Spleen (tissue), 7 donors: ENCODE measurements around the gene IDS.
"Not testable (repeated sequence)": the region's sequence is repeated elsewhere in the genome, so short reads cannot be mapped to it uniquely, and the experiment has no call there.

ENCODE experiments used
- POLR2A ChIP-seq, 3 donors: fragments of 450-650 bp; IDR thresholded peaks; one replicate each; pipeline ENCODE4 v1.5.1; 2017; ENCODE audit warnings: antibody characterized with exemption in 3 of 3, mild to moderate bottlenecking in 1 of 3
- TF ChIP-seq, protein P1 (sequence below), 11 experiments: fragments of 200-600 bp in 7 of 11; fragments of 450-650 bp in 4 of 11; sonication (generic) in 4 of 11; IDR thresholded peaks in 8 of 11; conservative IDR thresholded peaks in 3 of 11; 1 replicate in 7 of 11; 2 replicates in 4 of 11; pipeline versions ENCODE4 v1.4.0 to v1.8.0; 2016 to 2021; ENCODE audit warnings: antibody characterized with exemption in 11 of 11, inconsistent platforms in 4 of 11, mild to moderate bottlenecking in 1 of 11
- donor health status: DM: no; HTN: no; CAD: no; lungs with moderate emphysema.
- donor health status: DM: no; HTN: no; CAD: no.
- donor health status: DM: no; HTN: no; CAD: no.

DNA sequence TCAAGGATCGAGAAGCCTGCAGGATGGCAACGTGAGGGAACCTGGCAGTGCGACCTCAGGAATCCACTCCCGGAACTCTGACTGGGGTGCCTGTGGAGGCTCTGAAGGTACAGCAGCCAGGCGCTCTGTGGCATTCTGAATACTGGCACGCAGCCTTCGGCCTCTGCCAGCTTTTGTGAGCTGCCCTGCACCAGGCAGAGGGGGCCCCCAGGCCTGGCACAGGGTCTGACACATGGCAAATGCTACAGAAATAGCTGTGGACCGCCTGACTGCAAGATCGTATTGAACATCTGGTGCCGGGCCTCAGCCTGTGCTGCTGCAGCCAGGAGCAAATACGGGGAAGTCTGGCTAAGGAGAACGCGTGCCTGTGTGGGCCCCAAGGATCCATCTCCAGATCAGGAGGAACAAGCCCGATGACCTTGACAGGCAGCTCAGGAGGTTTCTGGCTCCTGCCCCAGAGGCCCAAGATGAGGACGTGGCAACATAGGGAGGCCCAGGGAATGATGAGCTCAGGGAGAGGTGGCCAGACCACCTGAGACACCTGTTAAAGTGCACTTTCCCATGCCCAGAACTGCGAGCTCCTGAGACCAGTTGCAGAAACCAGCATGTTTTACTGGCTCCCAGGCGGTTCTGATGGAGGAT lies 16.6 kb downstream of the IDS start:
- not testable (repeated sequence) for TF ChIP-seq POLR2A (IDR thresholded peaks at IDR 0.05)
- TF ChIP-seq, protein P1, sequence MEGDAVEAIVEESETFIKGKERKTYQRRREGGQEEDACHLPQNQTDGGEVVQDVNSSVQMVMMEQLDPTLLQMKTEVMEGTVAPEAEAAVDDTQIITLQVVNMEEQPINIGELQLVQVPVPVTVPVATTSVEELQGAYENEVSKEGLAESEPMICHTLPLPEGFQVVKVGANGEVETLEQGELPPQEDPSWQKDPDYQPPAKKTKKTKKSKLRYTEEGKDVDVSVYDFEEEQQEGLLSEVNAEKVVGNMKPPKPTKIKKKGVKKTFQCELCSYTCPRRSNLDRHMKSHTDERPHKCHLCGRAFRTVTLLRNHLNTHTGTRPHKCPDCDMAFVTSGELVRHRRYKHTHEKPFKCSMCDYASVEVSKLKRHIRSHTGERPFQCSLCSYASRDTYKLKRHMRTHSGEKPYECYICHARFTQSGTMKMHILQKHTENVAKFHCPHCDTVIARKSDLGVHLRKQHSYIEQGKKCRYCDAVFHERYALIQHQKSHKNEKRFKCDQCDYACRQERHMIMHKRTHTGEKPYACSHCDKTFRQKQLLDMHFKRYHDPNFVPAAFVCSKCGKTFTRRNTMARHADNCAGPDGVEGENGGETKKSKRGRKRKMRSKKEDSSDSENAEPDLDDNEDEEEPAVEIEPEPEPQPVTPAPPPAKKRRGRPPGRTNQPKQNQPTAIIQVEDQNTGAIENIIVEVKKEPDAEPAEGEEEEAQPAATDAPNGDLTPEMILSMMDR (IDR thresholded peaks at IDR 0.05 in 8 of 11, conservative IDR thresholded peaks at IDR 0.05 in 3 of 11): not testable (repeated sequence)
